Measurements from ENCODE around the gene NUP160. TPM values are rescaled to one million over a fixed set of nuclear protein-coding genes. Genes with fewer than 3 reads are reported as not detected.
A peak's percentile ranks its signal among the peaks of the same experiment; 100 is the strongest.
"Not testable (repeated sequence)": the region's sequence is repeated elsewhere in the genome, so short reads cannot be mapped to it uniquely, and the experiment has no call there.

The NUP160 gene
- total RNA-seq, 1 donor = 33.1 TPM

- Histone ChIP-seq H3K9me3 (ENCODE audit: low read depth, low read length) (no peaks in the 10 kb centered on the region), H3K27me3 (ENCODE audit: insufficient read depth, low read length) (no peaks in the 10 kb centered on the region), H3K4me3 (ENCODE audit: low read length) (no peak overlapping the region), H3K4me1 (ENCODE audit: insufficient read depth, low read length) (no peaks in the 10 kb centered on the region)
Measured at GRCh38 chr11:47786373-47786772, 61.8 kb downstream of the NUP160 start.

GRCh38 chr11:47784785-47785381 is 63.3 kb downstream of the NUP160 start:
- Histone ChIP-seq H3K27me3 (ENCODE audit: insufficient read depth, low read length) (no peaks in the 10 kb centered on the region), H3K9me3 (ENCODE audit: low read depth, low read length) (no peaks in the 10 kb centered on the region), H3K4me1 (ENCODE audit: insufficient read depth, low read length) (no peaks in the 10 kb centered on the region), H3K4me3 (ENCODE audit: low read length) (no peak overlapping the region)

- no peak overlapping the region for H3K4me3 ChIP-seq (ENCODE audit: low read length)
Measured at GRCh38 chr11:47783087-47783610, 65.0 kb downstream of the NUP160 start.

GRCh38 chr11:47778878-47779483 is 69.2 kb downstream of the NUP160 start:
- H3K27me3 ChIP-seq (ENCODE audit: insufficient read depth, low read length) = no peaks in the 10 kb centered on the region
- no peaks in the 10 kb centered on the region for H3K4me1 ChIP-seq (ENCODE audit: insufficient read depth, low read length)
- no peak overlapping the region for H3K4me3 ChIP-seq (ENCODE audit: low read length)
- no peaks in the 10 kb centered on the region for H3K9me3 ChIP-seq (ENCODE audit: low read depth, low read length)

More at GRCh38 chr11:47783087-47783610, 65.0 kb downstream of the NUP160 start:
- Histone ChIP-seq H3K27me3 (ENCODE audit: insufficient read depth, low read length) (no peaks in the 10 kb centered on the region), H3K9me3 (ENCODE audit: low read depth, low read length) (no peaks in the 10 kb centered on the region), H3K4me1 (ENCODE audit: insufficient read depth, low read length) (no peaks in the 10 kb centered on the region)

- Histone ChIP-seq H3K9me3 (ENCODE audit: low read depth, low read length) (no peaks in the 10 kb centered on the region), H3K27me3 (ENCODE audit: insufficient read depth, low read length) (no peaks in the 10 kb centered on the region), H3K4me1 (ENCODE audit: insufficient read depth, low read length) (no peaks in the 10 kb centered on the region)
Measured at GRCh38 chr11:47775240-47775869, 72.8 kb downstream of the NUP160 start.

GRCh38 chr11:47773882-47774281 is 74.3 kb downstream of the NUP160 start:
- Histone ChIP-seq H3K4me1 (ENCODE audit: insufficient read depth, low read length) (no peaks in the 10 kb centered on the region), H3K9me3 (ENCODE audit: low read depth, low read length) (no peaks in the 10 kb centered on the region), H3K27me3 (ENCODE audit: insufficient read depth, low read length) (no peaks in the 10 kb centered on the region), H3K4me3 (ENCODE audit: low read length) (no peak overlapping the region)

More at GRCh38 chr11:47775240-47775869, 72.8 kb downstream of the NUP160 start:
- H3K4me3 ChIP-seq (ENCODE audit: low read length) = no peak overlapping the region

- H3K9me3 ChIP-seq (ENCODE audit: low read depth, low read length); H3K27me3 ChIP-seq (ENCODE audit: insufficient read depth, low read length); H3K4me3 ChIP-seq (ENCODE audit: low read length): not testable (repeated sequence)
- peaks cover 19% of the 10 kb centered on the region for H3K4me1 ChIP-seq (ENCODE audit: insufficient read depth, low read length)
Measured at GRCh38 chr11:47769556-47769955, 78.6 kb downstream of the NUP160 start.

GRCh38 chr11:47768101-47768612 is 80.0 kb downstream of the NUP160 start:
- Histone ChIP-seq H3K9me3 (ENCODE audit: low read depth, low read length) (no peaks in the 10 kb centered on the region), H3K27me3 (ENCODE audit: insufficient read depth, low read length) (no peaks in the 10 kb centered on the region), H3K4me3 (ENCODE audit: low read length) (peak overlapping the region; percentile 88), H3K4me1 (ENCODE audit: insufficient read depth, low read length) (peaks cover 19% of the 10 kb centered on the region)

GRCh38 chr11:47766509-47767227 is 81.5 kb downstream of the NUP160 start:
- H3K27me3 ChIP-seq (ENCODE audit: insufficient read depth, low read length) = no peaks in the 10 kb centered on the region
- H3K9me3 ChIP-seq (ENCODE audit: low read depth, low read length) = no peaks in the 10 kb centered on the region
- peaks cover 19% of the 10 kb centered on the region for H3K4me1 ChIP-seq (ENCODE audit: insufficient read depth, low read length)
- H3K4me3 ChIP-seq (ENCODE audit: low read length) = peak overlapping the region; percentile 88

GRCh38 chr11:47765086-47765485 is 83.1 kb downstream of the NUP160 start:
- H3K9me3 ChIP-seq (ENCODE audit: low read depth, low read length) = no peaks in the 10 kb centered on the region
- no peaks in the 10 kb centered on the region for H3K27me3 ChIP-seq (ENCODE audit: insufficient read depth, low read length)
- H3K4me1 ChIP-seq (ENCODE audit: insufficient read depth, low read length) = peaks cover 19% of the 10 kb centered on the region
- no peak overlapping the region for H3K4me3 ChIP-seq (ENCODE audit: low read length)

- H3K9me3 ChIP-seq (ENCODE audit: low read depth, low read length); H3K27me3 ChIP-seq (ENCODE audit: insufficient read depth, low read length); H3K4me1 ChIP-seq (ENCODE audit: insufficient read depth, low read length); H3K4me3 ChIP-seq (ENCODE audit: low read length): not testable (repeated sequence)
Measured at GRCh38 chr11:47759291-47759690, 88.9 kb downstream of the NUP160 start.

- no peak overlapping the region for H3K4me3 ChIP-seq (ENCODE audit: low read length)
- no peaks in the 10 kb centered on the region for H3K27me3 ChIP-seq (ENCODE audit: insufficient read depth, low read length)
- no peaks in the 10 kb centered on the region for H3K4me1 ChIP-seq (ENCODE audit: insufficient read depth, low read length)
- H3K9me3 ChIP-seq (ENCODE audit: low read depth, low read length) = no peaks in the 10 kb centered on the region
Measured at GRCh38 chr11:47756208-47756607, 91.9 kb downstream of the NUP160 start.

GRCh38 chr11:47750725-47751124 is 97.4 kb downstream of the NUP160 start:
- H3K27me3 ChIP-seq (ENCODE audit: insufficient read depth, low read length) = no peaks in the 10 kb centered on the region
- no peaks in the 10 kb centered on the region for H3K4me1 ChIP-seq (ENCODE audit: insufficient read depth, low read length)
- no peak overlapping the region for H3K4me3 ChIP-seq (ENCODE audit: low read length)
- no peaks in the 10 kb centered on the region for H3K9me3 ChIP-seq (ENCODE audit: low read depth, low read length)

- H3K4me3 ChIP-seq (ENCODE audit: low read length); H3K27me3 ChIP-seq (ENCODE audit: insufficient read depth, low read length); H3K4me1 ChIP-seq (ENCODE audit: insufficient read depth, low read length); H3K9me3 ChIP-seq (ENCODE audit: low read depth, low read length): not testable (repeated sequence)
Measured at GRCh38 chr11:47742494-47742893, 105.7 kb downstream of the NUP160 start.

GRCh38 chr11:47737817-47738216 is 110.3 kb downstream of the NUP160 start:
- not testable (repeated sequence) for H3K4me3 ChIP-seq (ENCODE audit: low read length); H3K9me3 ChIP-seq (ENCODE audit: low read depth, low read length); H3K27me3 ChIP-seq (ENCODE audit: insufficient read depth, low read length); H3K4me1 ChIP-seq (ENCODE audit: insufficient read depth, low read length)
